GM19035 (cell line): Measurements from ENCODE around the gene LRRTM4.

Source experiments
- ATAC-seq: cut with Tn5 transposase; IDR thresholded peaks from one replicate; pipeline ENCODE4 v1.9.1; 2021; ENCODE audit not compliant: unreplicated experiment

The LRRTM4 gene

DNA sequence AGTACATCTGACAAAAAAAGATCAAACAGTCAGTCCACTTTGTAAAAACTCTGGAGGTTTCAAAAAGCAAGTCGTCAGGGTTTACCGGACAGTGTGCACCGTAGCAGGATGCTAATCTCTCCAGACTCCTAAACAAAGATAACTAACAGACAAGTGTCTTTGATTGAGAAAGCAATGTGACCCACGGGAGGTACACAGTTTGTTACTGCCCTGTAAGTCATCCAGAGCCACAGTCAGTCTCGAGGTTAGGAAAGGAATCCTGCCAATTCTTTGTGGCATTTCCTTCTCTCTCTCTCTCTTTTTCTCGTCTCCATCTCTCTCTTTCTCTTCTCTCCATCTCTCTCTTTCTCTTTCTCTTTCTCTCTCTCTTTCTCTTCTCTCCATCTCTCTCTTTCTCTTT lies 42.8 kb downstream of the LRRTM4 start:
- no peak for ATAC-seq

DNA sequence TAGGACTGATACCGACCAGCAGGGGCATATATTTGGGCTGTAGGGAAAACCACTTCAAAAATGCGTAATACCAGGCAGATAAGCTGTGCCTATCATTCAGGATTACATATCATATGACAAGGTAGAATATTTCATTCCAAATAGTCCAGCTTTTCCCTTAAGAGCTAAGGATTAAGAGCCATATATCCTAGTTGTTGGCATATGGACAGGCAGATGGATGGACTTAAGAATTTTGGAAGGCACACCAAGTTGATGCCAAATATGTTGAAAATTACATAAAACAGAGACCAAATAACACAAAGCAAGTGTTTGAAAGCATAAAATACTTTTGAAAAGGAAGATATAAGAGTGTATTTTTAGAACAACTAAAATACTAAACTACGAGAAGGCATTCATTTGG lies 52.1 kb downstream of the LRRTM4 start:
- ATAC-seq, result no peak

DNA sequence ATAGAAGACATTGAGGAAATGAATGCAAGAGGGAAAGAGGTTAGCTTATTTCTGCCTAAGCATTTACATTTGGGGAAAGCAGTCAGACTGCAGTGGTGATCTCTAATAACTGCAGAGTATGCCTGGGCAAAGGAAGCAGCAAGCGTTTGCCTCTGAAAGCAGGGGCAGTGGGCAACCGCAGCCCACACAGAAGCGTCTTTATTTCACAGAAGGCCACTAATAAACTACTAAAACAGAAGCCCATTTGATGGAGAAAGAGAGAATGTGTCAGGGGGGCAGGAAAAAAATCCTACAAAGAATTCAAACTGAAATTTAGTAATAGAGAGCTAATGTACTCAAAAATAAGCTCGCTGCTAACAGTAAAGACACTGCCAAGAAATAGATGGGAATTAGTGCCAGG lies 53.1 kb downstream of the LRRTM4 start:
- ATAC-seq, result no peak

DNA sequence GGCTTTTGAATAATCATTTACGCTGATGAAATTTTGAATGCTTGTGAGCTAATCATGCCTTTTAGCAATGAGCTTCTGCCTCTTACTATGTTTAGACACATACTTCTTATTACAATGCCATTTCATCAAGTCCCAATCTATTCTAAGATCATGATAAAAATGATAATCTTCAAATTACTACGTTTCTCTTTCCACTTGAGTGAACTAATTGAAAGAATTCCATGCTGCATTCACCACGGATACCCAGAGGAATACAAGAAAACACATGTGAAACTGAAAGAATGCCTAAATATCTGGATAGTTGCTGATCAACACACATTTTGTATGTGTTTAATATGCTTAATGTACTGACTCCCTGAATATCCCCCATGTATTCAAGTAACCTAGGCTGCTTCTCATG lies 62.3 kb downstream of the LRRTM4 start:
- ATAC-seq, result no peak

DNA sequence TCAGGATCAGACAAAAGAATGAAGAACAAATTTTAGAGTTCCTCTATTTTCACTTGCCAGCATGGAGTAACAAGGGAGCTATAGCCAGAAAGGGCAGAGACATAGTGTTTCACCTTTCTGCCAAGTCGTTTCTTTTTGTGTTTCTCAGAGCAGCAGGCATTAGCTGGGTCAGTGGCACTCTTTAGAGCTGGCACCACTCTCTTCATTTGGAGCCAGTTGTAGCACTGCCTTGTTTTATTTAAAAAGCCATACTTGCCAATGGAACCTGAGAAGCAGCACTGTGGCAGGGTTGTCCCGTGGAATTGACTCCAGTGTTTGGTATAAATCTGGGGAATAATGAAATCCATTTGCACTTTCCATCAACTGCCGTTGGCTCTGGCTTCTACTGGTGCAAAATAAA lies 64.0 kb downstream of the LRRTM4 start:
- no peak for ATAC-seq

DNA sequence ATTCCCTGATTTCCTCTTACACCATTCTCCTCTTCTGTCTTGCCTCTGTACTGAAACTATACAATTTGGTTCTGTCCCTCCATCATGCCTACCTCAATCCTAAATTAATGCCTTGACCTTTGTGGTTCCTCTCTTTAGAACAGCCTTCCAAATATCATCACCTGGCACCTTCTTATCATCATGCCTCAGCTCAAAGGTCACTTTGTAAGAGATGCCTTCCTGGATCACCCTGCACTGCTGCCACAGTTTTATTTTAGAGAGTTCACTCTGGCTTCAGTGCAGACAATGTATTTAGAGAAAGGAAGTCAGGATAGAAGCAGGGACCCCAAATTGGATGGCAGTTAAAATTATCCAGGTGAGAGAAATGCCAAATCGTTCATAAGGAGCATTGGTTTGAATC lies 64.5 kb downstream of the LRRTM4 start:
- no peak for ATAC-seq

DNA sequence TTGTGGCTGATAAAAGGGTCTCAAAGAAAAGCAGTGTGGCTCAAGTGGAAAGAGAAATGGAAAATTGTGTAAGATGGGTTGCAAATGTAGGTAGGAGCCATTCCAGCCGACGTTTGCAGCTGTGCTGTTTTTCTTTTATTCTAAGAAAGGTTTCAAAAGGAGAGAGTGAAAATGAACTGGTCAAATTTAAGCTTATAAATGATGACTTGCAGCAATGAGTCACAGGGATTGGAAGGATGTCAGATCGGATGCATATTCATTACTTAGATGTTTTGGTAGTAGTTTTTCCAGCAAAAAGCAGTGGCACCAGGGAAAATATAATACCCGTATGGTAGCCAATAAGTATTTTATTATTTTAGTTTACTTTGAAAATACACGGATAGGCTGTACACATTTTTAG lies 79.1 kb downstream of the LRRTM4 start:
- no peak for ATAC-seq

DNA sequence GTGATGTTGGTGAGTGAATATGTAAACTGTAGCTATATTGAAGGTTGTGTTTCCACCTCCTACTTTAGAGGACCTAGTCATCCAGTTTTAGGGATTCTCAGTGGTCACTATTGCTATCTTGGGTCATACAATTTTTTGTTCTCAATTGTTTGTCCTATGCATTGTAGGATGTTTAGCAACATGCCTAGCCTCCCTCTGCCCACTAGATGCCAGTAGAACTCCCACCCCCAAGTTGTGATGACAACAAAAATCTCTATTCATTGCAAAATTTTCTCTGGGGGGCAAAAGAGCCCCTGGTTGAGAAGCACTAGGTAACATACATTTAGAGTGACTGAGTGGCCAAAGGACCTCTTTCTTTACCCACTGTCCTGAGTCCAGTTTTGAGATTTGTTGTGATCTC lies 87.3 kb downstream of the LRRTM4 start:
- no peak for ATAC-seq

DNA sequence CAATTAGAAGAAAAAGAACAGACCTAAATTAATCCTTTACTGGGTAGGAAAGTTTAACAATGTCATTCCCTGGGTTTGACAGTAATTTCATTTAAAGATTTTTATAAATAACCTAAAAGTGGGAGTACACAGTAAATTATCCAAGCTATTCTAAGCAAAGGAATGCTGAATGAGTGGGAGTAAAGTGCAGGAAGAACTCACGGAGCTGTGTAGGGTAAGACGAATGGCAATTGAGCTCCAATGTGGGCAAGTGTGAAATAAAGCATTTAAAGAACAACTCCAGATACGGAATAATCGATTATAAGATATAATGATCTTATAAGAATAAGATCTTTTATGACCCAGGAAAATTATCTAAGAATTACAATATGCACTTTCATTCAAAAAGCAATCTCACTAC lies 93.2 kb downstream of the LRRTM4 start:
- no peak for ATAC-seq

DNA sequence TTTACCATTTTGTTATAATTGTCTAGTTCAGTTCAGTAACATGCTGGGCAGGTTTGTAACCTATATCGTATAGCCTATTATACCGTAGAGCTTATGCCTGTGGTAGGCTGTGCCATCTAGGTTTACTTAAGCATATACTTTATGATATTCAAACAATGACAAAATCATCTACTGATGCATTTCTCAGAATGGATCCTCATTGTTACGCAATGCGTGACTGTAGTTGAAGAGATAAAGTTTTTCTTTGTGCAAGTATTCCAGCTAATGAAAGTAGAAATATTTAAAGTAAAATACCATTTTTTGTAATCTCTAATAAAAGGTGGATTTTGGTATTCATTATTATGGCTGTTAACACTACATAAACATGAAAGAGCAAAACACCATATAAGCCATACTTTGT lies 100.2 kb downstream of the LRRTM4 start:
- ATAC-seq, result no peak

DNA sequence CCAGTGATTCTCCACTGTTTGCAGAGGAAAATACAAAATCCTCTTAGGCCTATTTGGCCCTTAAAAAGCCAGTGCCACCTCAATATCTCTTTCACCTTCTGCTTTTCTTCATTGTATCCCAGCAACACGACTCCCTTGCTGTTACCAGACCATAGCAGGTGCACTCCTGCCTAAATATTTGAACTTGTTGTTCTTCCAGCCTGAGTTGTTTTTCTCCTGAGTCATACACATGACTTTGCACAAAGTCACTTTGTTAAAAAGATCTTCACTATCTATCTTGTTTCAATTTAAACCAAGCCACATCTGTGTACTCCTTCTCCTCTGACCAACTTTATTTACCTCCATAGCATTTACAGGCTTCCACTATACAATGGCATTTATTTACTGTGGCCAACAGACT lies 103.6 kb downstream of the LRRTM4 start:
- ATAC-seq, result no peak

DNA sequence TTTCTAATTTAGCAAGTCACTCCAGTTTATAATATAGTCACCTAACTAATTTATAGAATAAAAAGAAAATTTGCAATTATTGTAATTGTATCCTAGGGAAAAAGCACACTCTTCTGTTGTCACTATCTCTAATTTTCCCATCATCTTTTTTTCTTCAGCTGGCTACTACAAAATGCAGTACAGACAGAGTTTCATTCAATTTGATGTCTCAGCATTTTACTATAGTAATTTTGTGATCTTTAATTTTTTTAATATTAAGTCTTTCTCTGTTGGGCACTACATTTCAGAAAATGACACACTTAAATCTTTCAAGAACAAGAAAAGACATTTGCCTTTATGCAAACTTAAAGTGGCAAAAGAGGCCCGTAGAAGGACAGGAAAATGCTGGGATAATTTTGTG lies 118.0 kb downstream of the LRRTM4 start:
- no peak for ATAC-seq

DNA sequence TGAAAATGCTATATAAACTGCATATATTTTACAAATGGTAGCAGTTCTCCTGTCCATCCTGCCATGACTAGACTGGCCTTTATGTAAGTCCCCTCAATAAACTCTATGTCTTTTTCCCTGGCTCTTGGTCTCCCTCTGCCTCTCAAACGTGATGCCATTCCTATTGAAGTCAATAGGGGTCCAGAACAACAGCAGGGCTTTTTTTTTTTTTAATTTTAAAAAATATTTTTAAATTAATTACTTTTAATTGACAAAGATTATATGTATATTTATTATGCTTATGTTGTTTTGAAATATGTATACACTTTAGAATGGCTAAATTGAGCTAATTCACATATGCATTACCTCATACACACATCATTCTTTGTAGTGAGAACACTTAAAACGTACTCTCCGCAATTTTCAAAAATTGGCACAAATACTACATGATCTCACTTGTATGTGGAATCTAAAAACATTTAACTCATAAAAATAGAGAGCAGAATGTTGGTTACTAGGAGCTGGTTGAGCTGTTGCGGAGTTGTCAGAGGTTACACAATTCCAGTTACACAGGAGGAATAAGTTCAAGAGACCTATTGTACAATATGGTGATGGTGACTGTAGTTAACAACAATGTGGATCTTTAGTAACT lies 123.1 kb downstream of the LRRTM4 start:
- no peak for ATAC-seq

DNA sequence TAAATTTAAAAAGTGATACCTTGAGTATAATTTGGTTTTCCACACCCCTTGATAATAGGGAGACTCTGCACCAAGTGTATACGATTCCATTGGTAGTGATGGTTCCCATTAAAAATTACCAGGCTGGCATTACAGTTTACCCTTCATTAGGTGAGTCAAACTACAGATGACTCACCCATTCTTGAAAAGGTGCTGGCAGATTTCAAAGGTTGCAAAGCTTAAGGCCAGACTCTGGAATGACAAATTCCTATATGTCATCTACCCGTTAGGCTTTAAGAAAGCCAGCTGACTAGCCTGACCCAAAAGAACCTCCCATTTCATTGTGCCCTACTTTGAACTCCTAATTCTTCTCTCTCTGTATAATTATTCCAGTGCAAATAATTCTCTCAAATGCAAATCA lies 124.4 kb downstream of the LRRTM4 start:
- no peak for ATAC-seq

DNA sequence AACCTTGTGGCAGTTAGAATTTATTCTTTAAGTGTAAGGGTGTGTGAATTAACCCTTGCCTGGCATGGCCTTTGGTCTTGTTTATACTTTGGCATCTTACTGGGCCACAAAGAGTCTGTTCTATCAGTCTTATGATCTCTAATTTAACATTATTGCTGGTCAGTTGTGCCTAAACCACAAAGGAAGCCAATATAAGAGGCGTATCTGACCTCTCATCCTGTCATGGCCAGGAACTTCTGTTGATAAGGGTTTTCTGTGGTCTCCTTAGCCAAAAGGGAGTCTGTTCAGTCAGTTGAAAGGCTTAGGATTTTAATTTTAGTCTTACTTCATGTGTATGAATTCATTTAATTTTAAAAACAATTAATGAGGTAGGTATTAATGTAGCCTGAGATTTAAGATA lies 127.2 kb downstream of the LRRTM4 start:
- no peak for ATAC-seq

DNA sequence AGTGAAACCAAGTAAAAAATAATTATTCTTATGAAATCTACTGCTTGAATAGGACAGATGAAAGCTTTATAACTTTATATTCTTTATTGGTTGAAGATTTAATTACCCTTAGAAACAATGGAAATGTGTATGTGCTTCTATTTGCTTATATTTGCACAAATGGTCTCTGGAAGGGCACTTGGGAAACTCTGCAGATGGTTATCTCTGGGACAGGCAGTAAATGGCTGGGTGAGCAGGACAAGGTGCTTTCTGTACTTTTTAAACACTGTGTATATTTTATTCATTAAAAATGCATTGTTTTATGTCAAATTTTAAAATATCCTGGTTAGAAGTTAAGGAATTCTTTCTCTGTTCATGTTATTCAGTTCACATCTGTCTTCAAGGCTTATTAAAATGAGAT lies 131.1 kb downstream of the LRRTM4 start:
- ATAC-seq, result no peak

DNA sequence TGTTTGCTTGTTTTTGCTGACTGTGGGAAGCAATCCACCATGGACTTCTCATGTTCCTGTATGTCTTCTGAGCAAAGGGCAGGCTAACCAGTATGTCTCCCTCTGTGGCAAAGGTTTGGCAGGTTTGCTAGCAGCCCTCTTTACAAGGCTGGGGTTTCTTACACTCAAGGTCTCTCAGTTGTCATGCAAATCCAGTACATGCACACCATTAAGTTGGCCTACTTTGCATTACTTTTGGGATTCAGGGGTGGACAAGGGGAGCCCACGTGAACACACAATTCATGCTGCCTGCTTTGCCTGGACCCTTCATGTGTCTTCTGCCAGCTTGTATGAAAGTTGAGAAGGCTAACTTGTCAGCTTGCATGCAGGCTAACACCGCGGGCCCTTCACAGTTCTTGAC lies 134.9 kb downstream of the LRRTM4 start:
- no peak for ATAC-seq

DNA sequence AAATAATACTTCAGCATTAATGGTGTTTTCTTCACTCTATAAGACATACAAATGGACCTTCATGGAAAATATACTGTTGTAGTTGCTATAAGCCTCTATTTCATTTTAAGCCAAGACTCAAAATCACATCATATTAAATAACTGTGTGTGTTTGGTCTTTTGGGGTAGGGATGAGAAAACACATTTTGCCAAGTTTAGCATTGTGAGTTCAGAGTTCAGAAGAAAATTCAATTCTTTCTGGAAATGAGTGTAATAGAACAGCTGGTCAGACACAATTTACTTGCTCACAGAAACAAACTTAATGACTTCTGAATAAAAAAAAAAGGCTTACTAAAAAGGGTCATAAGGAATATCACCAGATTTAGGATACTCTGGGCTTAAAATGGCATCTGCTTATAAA lies 149.5 kb downstream of the LRRTM4 start:
- ATAC-seq, result no peak

DNA sequence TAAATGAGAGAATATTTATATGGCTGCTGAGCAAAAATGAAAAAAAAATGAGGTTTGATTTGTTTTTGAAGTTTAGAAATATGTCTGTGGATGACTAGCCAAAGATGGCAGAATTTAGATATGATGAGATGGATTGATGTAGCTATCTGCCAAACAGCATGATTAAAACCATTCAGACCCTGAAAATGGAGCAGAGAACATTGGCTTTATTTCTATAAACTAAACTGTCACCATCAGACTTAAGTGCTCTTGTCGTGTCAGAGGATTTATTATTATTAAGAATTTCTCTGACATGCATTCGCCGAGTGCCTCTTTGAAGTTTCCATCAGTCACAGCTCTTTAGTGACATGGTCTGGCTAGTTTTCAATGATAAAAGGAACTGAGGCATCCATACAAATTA lies 151.7 kb downstream of the LRRTM4 start:
- ATAC-seq, result no peak

DNA sequence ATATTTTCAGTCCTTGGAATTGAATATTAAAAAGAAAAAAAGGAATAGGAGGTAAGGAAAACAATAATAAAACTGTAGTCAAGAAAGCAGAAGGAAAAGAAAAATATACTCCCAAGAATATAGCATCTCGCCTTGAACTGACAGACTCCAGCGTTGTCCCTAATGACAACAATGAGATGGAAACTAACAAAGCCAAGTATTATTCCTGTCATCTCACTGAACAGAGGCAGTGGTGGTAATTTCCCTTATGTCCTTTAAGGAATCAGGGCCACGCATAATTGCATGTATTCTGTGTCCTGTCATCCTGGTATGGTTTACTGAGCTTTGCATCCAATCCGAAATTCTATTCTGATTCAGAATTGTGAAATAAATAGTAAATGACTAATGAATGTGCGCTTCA lies 158.9 kb downstream of the LRRTM4 start:
- no peak for ATAC-seq

DNA sequence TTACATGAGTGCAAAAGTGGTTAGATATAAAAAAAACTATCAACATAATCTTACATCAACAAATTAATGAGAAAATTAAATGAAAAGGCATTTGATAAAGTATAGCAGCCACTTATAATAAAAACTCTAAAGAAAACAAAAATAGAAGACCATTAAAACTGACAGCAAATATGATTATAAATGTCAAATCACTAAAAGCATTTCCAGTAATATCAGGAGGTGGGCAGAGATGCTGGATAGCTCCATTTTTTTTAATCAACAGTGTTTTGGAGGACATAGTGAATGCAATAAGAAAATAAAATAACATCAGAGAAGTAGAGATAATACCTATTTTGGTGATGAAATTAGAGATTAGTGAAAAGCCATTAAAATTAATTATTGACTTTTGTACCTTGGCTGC lies 173.4 kb downstream of the LRRTM4 start:
- no peak for ATAC-seq

DNA sequence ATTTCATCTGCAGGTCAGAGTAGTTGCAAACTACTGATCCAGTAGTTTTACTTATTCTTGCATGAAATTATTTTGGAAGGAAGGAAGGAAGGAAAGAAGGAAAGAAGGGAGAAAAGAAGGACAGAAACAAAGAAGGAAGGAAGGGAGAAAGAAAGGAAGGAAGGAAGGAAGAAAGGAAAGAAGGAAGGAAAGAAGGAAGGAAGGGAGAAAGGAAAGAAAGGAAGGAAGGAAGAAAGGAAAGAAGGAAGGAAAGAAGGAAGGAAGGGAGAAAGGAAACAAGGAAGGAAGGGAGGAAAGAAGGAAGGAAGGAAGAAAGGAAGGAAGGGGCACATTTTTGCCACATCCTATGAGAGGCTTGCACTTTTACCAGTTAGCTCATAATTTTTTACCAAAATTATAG lies 186.2 kb downstream of the LRRTM4 start:
- no peak for ATAC-seq

DNA sequence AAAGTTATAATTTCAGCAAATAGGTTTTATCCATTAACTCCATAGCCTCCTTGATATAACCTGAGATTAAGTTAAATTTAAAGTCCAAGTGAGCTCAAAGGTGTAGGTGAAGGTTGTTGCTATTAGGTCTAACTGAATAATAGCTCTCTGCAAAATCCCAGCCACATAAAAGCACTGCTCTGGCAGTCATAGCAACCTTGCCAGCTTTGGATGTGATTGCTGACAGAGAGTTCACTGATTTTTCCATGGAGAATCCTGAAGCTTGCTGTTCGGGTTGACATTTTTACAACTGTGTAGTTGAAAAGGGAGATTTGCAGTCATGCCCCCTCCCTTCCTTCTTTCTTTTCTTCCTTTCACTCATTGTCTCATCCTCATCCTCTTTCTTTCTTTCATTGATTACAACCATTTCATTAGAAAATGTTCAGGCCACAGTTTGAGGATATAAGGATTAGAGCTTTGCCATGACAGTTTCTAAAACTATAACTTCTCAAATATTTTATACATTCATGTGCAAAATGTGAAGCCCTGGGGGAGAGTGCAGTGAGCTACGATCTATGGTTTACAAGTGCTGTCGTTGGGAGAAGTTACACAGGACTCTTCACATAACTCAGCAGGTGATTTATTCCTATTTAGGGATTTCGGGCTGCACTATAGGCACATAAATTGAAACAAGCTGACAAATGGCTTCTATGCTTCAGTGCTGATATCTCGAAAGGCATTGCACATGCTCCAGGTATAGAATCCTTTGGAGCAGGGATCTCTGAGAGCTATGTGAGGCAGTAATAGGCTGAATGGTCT lies 193.8 kb downstream of the LRRTM4 start:
- no peak for ATAC-seq
